Measurements from ENCODE around the gene ABHD12. TPM values are rescaled to one million over a fixed set of nuclear protein-coding genes. Genes with fewer than 3 reads are reported as not detected.

Gene ABHD12
- total RNA-seq, 1 donor from 2014 or later, result 41.6 TPM

- no peak for DNase-seq (ENCODE audit: low spot score)
Observed at GRCh38 chr20:25382704-25383370, 7.8 kb downstream of the ABHD12 start.

GRCh38 chr20:25380945-25381614 is 9.6 kb downstream of the ABHD12 start:
- no peak for DNase-seq (ENCODE audit: low spot score)

- DNase-seq (ENCODE audit: low spot score), result no peak
Observed at GRCh38 chr20:25378884-25379733, 11.5 kb downstream of the ABHD12 start.

GRCh38 chr20:25378189-25378883 is 12.3 kb downstream of the ABHD12 start:
- no peak for DNase-seq (ENCODE audit: low spot score)

- DNase-seq (ENCODE audit: low spot score), result no peak
Observed at GRCh38 chr20:25376886-25377285, 13.7 kb downstream of the ABHD12 start.

- DNase-seq (ENCODE audit: low spot score), result no peak
Observed at GRCh38 chr20:25376236-25376635, 14.4 kb downstream of the ABHD12 start.

- no peak for DNase-seq (ENCODE audit: low spot score)
Observed at GRCh38 chr20:25374842-25375241, 15.8 kb downstream of the ABHD12 start.

- DNase-seq (ENCODE audit: low spot score), result no peak
Observed at GRCh38 chr20:25372584-25373336, 17.9 kb downstream of the ABHD12 start.

GRCh38 chr20:25369971-25370370 is 20.7 kb downstream of the ABHD12 start:
- no peak for DNase-seq (ENCODE audit: low spot score)

GRCh38 chr20:25369529-25369928 is 21.1 kb downstream of the ABHD12 start:
- no peak for DNase-seq (ENCODE audit: low spot score)

- no peak for DNase-seq (ENCODE audit: low spot score)
Observed at GRCh38 chr20:25368976-25369375, 21.7 kb downstream of the ABHD12 start.

GRCh38 chr20:25368526-25368925 is 22.1 kb downstream of the ABHD12 start:
- DNase-seq (ENCODE audit: low spot score), result no peak

GRCh38 chr20:25364879-25365699 is 25.5 kb downstream of the ABHD12 start:
- no peak for DNase-seq (ENCODE audit: low spot score)

GRCh38 chr20:25364180-25364788 is 26.4 kb downstream of the ABHD12 start:
- DNase-seq (ENCODE audit: low spot score), result no peak

- DNase-seq (ENCODE audit: low spot score), result no peak
Observed at GRCh38 chr20:25361287-25361683, 29.4 kb downstream of the ABHD12 start.

GRCh38 chr20:25360631-25361286 is 29.9 kb downstream of the ABHD12 start:
- no peak for DNase-seq (ENCODE audit: low spot score)

- no peak for DNase-seq (ENCODE audit: low spot score)
Observed at GRCh38 chr20:25356271-25356933, 34.2 kb downstream of the ABHD12 start.

- DNase-seq (ENCODE audit: low spot score), result no peak
Observed at GRCh38 chr20:25355866-25356265, 34.8 kb downstream of the ABHD12 start.
